Fibroblast of lung (primary cell): ENCODE measurements around the gene DDX60.

ENCODE experiments used
- CTCF ChIP-seq, 2 donors: IDR thresholded peaks in 1 of 2; conservative IDR thresholded peaks in 1 of 2; 1 replicate in 1 of 2; 2 replicates in 1 of 2; pipeline ENCODE4 v1.5.1; 2011 to 2012; ENCODE audit warnings: low read length in 2 of 2, control low read depth in 1 of 2, inconsistent platforms in 1 of 2, low read depth in 1 of 2, mild to moderate bottlenecking in 1 of 2
- EZH2 ChIP-seq: IDR thresholded peaks from 2 replicates; pipeline ENCODE4 v1.5.1; 2012; ENCODE audit warnings: low read length, control low read depth, mild to moderate bottlenecking; ENCODE audit errors: missing control alignments

GRCh38 chr4:168275836-168276235, 42.7 kb downstream of the DDX60 start:
- TF ChIP-seq CTCF (conservative IDR thresholded peaks at IDR 0.05 in 1 of 2, IDR thresholded peaks at IDR 0.05 in 1 of 2; ENCODE audit: low read depth in 1 of 2, low read length in 2 of 2) = no peak
- TF ChIP-seq EZH2 = no peak
